DMS 273 treated with DMSO at 0.1 percent for 48 hours (cell line): ENCODE results near the gene CHRM4.

Source experiments
- DNase-seq: peaks from one replicate; lab custom pipeline; 2025; lab: John Stamatoyannopoulos, UW

Gene CHRM4

DNA sequence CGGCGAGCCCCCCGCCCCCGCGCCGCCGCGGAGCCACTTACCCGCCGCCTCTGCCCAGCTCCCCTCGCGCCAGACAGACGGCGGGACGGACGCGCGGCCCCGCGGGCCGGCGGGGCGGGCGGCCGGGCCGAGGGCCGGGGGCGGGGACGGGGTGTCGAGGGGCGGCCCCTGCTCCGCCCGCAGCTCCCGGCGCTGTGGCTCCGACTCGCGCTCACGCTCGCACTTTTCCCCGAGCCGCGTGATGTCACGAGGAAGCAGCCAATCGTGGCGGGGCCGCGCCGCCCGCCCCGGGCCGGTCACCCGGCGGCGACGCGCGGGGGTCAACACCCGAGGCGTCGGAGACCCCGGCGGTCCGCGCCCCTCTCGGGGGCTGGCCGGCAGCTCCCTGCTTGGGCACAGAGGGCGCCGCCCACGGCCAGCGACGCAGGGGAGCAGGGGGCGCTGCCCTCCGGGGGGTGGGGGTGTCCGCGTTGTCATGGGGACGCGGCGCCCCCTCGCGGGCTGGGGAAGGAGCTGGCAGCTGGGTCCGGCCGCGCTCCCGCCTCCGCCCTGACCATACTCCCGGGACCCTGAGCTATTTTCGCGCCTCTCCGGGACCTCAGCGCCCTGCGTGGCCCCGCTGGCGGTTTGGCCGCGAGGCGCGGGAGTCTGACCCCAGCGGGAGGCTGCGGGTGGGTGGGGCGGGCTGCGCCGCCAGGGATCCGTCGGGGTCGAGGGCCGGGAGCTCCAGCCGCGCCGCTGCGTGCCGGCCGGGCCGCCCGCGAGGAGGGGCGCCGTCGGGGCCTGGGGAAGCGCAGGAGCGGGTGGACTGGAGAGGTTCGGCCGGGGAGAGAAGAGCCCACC, at the start of gene CHRM4:
Gene CHRM4, minus strand, starts transcription at position 199 of the 843 bp plus-strand sequence. CDS start 5,219 bp downstream, outside the sequence.
- no peak for DNase-seq

DNA sequence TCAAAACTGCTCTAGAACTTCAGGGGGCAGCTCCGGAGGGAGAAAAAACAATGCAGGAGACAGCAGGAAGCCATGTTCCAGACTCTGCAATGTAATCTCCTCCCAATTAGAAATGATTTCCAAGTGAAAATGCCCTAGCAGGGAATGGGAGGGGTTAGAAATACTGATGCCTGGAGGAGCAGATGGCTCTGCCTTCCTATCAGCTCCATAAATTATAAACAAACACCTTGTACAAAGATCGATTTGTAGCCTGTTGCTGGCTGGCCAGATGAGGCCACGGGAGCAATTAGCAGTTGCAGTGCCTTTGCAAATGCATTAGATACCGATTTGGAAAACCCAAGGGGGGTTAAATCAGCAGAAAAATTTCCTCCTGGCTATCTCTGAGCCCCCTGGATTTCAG, 46.6 kb upstream of the CHRM4 start:
- peak; percentile 72 for DNase-seq

DNA sequence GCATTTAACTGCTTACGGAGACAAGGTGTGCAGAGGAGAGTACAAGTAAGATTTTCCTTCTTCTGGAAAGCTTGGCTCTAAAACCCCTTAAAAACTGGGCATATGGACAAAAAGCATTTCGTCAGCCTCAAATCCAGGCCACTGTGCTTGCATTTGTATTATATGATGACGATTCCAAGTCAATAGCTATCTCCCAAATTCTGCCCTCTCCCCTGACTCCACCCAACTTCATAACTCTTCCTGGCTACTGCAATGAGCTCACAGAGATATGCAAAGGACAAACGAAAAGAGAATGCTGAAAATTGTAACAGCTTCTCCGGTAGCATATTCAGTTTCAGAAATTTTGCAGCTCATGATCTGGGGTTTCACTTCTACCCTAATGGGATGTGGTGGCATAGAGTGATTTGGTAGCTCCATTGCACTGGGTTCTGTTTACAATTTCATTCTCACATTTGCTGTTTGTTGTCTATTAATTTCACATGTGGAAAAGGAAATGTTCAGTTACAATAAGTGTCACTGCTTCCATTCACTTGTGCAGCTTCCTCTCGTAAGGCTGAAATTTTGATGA, 45.6 kb upstream of the CHRM4 start:
- DNase-seq, result no peak

DNA sequence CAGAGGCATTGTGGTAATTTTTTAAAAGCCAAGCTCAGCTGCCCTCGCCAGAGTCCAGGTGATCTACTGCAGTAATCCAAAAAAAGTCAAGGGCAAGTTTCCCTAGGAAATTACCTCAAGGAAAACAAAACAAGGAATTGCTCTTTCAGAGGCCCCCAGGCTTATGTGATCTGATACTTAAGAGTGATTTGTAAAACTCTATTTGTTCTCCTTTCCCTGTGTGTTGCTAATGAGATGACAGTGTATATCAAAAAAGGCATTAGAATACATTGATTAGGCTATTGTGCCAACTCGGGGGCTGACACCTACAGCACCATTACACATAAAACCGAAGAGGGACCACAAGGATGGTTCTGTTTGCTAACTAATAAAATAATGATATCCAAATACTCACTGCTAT, 44.5 kb upstream of the CHRM4 start:
- DNase-seq, result no peak

DNA sequence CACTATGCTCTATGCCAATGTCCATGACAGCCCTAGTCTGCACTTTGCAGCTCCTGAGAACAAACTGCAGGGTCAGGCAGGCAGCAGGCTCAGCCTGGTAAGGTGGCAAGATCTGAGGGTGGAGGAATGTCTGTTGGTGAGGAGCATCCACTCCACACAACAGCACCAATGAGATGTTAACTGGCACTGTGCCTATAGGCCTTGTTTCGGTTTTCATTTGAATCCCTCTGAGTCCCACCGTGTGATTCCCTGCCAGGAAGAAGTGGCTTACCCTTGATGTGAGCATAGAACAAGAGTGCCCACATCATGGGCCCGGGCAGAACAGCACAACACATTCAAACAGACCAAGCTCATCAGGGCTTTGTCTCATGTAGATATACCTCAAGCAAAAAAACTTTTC, 44.1 kb upstream of the CHRM4 start:
- DNase-seq, result no peak

DNA sequence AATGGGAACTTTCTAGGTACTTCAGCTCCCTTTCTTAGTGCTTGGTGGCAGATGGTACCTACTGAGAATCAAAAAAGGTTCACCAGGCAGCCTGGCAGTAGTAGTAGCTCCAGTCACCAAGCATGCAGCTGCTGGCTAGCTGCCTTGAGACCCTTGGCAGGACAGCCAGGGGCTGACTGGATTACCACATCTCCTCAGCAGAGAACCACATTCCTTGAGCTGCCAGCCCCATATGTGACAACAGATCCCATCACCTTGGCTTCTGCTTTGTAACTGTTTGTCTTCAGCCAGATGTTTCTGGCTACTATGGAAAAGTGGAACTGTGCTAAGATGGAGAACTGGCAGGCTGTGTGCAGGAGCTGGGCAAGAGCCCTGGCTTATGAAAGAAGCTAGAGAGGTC, 39.6 kb upstream of the CHRM4 start:
- no peak for DNase-seq

DNA sequence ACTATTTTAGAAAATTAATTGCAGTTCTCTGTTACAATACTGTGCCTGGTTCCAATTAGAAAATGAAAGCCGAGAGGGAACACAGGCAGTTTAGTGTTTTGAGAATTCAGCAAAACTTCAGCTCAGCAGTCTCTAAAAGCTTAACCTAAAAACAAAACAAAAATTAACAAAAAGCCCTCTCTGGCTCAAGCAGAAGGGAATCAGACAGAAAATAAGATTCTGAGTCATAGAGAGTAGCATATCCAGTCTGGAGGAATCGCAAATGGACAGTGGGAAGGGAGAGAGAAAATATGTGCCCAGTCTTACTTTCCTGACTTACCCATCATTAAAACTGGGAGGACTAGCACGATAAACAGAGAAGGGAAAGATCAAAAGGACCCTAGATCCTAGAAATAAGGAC, 38.1 kb upstream of the CHRM4 start:
- no peak for DNase-seq

DNA sequence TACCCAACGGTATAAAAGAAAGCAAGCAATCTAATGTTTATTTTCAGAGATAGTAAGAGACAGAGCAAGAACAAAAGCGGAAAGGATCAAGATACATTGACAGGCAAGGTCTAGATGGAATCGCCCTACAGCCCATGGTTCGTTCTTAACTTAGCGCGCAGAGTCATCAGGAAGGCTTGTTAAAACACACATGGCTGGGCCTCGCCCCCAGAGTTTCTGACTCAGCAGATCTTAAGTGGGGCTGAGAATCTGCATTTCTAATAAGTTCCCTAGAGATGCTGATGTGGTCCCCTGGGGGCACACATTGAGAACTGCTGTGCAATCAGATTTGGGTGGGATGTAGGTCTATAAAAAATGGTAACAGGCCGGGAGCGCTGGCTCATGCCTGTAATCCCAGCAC, 35.8 kb upstream of the CHRM4 start:
- no peak for DNase-seq

DNA sequence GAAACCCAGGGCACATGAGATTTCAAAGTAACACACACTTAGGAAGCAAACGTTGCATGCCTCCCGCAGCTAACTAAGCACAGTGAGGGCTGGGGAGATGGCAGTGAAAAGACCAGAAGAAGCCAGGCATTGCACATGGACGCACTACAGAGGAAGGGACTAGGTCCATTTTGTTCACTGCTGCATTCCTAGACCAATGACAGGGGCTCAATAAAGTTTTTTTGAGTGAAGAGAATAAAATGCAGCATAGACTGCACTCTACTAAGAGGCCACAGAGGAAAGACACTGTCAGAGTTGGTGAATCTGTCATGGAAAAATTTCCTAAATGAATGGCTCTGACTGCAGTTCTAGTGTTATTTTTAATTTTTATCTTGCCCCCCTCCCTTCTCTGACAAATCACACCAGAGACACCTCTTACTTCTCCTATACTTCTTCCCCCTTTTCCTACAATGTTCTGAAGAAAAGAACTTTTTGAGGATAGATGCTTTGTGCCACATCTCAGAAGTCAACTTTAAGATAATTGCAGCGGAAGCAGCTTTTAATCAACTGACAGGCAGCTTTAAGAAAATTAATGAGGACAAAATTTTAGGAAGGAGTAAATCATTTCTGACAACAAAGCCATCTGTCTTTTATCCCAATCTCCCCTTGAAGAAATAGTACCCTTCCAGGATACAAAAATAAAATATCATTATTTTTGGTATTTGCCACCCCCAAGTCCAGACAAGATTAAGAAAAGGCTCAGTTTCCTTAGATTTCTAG, 34.8 kb upstream of the CHRM4 start:
- no peak for DNase-seq

DNA sequence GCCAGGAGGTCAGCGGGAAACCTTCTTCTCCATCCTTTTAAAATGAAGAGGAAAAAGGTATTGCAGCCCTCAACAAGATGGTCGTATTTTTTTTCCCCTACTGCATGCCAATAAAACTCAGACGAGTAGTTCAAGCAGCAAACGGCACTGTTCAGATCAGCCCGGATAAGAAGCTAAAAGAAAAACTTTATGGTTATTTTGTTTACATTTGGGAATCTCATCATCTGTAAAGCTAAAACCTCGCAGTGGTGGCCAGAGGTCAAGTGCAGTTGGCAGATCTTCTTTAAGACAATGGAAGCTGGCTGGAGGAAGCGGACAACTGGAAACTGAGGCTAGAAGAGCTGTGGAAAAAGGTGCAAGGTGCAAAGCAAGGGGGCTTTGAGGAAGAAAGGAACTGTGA, 31.0 kb upstream of the CHRM4 start:
- DNase-seq, result no peak

DNA sequence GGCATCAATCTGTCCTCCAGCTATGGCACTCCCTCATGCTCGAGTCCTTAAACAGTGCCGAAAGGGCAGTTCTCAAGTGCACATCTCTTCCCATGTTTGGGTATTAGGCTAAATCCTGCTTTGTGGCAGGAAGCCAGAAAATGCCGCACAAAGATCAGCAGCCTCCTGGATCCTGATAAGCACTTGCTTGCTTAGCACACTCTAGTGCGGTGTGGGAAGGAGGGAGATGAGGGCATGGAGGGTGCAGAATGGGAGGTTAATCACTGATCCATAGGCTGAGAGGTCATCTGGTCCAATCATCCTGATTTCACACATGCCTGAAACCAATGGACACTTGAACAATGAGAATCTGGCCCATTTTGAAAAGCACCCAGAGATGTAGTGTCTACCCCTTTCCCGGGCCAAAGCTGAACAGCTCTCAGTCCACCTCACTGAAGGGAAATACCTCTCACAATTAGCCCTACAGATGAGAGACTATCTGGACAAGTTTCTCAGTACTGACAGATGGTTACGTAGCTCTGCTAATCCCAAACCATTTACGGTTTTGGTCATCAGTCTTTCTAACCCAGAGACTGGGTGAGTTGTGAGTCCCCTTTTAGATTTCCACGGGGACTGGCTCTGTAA, 29.8 kb upstream of the CHRM4 start:
- no peak for DNase-seq

DNA sequence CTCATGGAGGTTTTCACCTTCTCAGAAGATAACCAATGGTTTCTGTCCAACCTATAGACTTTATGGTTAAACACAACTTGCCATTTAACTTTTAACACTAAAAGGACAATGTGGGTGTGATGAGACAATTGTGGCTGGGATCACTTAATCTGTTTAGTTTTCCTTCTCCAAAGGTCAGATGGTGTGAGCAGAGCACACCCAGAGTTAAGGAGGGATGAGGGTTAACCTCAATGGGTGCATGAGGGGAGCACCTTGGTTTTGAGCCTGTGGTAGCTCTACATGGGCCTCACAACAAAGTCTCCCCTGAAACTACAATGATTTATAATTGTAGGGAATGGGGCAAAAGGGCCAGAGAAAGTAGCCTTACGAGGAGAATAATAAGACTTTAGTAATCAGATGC, 28.9 kb upstream of the CHRM4 start:
- no peak for DNase-seq

DNA sequence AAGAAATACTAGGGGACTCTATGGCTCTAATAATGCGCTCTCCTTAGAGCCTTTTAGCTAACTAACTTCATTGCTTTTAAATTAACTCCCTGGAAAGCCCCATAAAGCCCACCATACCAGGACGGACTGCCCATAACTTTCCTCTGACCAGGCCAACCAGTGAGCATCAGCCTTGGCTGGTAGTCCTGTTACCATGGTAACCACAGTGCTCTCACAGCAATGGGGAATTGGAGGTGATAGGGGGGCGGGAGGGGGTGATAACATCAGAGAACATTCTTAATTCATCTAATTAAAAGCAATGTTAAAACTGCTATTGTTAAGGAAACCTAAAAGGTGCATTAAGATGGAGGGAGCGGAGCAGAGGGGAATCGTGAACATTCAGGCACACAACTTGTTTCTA, 27.2 kb upstream of the CHRM4 start:
- DNase-seq, result no peak

DNA sequence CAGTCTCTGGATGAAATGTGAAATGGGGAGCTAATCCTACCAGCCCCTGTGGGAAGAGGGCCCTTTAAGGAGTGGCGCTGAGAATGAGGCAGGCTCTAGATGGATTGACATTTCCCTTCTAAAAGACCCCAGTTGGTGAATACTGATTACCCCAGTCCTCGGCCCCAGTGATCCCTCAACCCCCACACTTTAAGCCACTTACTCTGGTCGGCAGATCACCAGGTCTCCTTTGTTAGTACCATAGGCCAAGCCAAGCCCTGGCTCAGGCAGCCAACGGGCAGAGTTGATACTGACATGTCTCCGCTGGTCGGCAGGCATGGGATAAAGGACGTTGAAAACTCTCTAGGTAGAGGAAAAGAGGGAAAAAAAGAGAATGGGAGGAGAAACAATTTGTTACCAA, 26.1 kb upstream of the CHRM4 start:
- no peak for DNase-seq

DNA sequence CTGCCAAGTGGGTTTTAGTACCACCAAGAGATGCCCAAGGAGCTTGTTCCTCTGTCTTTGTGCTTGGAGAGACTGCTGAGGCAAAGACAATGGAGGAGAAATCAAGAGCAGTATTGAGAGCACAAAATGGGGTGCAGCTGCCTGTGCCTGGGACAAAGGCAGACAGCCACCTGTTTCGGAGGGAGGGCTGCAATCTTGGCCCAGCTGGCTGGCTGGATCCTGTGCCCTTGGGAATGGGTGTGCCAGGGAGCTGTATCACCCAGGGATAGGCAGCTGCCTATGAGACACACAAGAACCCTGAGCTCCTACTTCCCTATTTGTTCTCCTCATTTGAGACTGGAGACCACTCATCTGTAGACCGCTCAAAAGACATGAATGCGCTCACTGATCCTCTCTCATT, 23.3 kb upstream of the CHRM4 start:
- no peak for DNase-seq

DNA sequence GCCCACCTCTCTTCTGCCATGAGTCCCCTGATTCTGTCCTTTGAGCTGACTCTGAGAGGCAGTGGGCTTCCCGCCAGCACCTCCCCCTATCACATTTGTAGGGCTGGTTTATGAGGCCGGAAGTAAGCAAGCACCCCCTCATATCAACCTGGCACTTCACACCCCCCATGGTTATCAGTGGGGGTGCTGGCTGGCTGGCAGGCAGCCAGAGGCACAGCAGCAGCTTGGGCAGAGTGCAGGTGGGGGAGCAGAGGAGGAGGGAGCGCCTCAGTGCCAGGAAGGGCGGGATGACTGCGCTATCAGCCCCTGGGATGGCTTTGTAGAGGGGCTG, 22.9 kb upstream of the CHRM4 start:
- DNase-seq, result no peak

DNA sequence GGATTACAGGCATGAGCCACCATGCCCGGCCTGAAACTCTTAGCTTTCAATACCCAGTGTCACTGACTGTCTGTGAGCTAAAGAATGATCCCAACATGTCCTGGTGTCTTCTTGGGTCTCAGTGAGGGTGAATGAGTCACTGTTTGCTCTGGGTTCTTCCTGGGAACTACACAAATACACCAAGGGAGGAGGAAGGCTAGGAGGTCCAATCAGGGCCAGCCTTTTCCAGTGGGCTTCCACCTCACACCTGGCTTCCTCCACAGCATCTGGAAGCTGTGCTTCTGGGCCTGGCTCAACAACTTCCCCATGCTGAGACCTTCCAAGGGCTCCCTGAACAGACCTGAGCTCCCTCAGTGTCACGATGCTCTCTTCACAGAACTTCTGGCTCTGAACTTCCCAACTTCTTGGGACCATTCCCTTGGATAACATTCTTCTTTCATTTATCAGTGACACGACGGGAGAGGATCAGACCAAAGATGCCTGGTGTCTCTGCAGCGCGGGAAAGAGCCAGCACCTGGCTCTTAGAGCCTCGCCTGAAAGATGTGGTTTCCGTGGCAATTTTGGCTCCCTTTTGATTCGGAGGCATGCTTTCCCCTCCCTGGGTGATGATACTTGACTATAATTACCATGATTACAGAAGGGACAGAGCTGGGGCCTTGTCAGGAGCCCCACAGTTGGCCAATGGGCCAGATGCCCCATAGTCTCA, 22.3 kb upstream of the CHRM4 start:
- DNase-seq, result no peak

DNA sequence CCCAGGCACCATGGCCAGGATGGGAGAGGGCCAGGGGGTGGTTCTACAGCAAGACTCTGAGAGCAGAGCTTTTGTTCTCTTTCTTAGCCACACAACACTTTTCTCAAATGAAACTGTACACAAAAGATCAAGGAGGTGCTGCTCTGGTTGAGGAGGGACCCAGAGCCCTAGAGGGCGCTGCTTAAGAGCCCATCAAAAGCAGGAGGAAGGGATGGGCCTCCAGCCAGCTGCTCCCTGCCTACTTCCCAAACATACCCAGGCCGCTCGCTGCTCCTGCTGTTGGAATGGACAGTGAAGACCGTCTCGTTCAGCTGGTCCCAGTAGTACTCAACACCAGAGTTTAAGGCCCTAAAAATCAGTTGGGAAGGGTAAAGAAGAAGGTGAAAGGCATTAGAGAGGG, 18.4 kb upstream of the CHRM4 start:
- DNase-seq, result no peak

DNA sequence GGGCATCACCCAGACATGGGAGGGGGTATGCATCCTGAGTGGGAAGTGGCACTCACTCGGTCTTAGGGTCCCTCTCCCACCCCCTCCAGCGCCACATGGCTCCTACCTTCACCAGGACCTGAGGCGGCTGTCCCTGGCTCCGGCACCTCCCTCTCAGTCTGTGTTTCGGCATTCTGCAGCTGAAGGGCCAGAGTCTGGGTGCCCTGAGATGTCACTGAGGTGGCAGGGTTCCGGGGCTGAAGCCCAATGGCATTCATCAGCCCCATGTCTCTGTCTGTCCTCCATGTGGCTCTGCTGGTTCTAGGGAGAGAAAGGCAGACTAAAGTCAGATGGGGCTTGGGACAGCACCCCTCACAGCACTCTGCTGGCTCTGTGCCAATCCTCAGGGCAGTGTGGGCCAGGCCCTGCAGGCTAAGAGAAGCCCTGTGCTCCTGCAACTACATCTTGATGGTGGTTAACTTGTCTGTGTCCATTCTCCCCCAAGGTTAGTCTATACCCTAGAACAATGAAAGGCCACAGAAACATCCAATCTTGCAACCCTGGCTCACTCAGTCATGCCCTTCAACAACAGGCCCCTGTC, 16.9 kb upstream of the CHRM4 start:
- no peak for DNase-seq

DNA sequence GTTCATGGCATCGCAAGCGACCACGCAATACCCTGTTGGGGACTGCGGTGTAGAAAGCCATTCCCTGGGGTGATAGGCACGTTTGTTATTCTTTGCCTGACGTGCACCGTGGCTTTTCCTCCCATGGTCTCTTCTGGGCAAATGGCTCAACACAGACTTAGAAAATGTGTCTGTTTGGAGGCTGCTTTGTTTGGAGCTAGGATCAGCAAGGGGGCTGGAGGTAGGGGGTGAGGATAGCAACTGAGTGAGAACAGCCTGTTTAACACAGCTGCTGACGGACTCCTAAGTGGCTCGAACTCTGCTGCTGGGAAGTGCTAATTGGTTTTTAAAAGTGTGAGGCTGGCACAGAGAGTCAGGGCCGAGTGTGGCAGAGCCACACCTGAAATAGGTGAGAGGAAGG, 16.1 kb upstream of the CHRM4 start:
- DNase-seq, result no peak

DNA sequence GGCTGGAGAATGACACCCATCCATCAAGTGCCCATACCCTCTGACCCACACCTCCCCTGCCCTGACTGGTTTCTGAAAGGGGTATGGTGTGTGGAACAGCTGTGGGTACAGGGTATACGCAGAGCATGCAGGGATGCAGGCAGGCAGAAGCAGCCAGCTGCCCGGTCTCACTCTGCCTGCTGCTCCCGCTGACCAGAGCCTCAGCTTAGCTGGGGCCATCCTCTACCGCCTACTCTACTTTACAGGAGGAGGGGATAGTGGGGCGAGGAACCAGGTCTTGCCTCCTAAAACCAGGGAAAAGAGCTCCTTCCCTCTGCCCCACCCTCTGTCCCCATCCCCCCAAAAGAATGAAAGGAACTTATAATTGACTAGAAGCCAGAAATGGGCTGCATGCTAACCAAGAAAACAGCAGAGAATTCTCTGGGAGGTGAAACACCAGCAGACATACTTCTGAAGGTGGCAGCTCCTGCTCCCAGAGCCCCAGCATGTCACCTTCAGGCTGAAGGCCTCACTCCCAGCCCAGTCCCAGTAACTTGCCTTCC, 13.0 kb upstream of the CHRM4 start:
- DNase-seq, result no peak
